Stimulated activated CD4-positive, alpha-beta T cell treated with anti-CD3 and anti-CD28 coated beads, Interleukin-2, amount 100 ng/mL, for 4 hours (primary cell): Measurements from ENCODE around the gene SORCS1.

ENCODE experiments used
- DNase-seq: peaks from one replicate; pipeline ENCODE4 v3.0.0-alpha.2; 2020; ENCODE audit warnings: low read depth

The SORCS1 gene

GRCh38 chr10:107163881-107164861 lies at the start of gene SORCS1:
Gene SORCS1, minus strand, starts transcription at chr10:107164706.
- DNase-seq: no peak

- no peak for DNase-seq
Measured at GRCh38 chr10:107214261-107214660, 49.8 kb upstream of the SORCS1 start.

GRCh38 chr10:107213861-107214260 lies 49.4 kb upstream of the SORCS1 start:
- no peak for DNase-seq

- no peak for DNase-seq
Measured at GRCh38 chr10:107206833-107207232, 42.3 kb upstream of the SORCS1 start.

DNA sequence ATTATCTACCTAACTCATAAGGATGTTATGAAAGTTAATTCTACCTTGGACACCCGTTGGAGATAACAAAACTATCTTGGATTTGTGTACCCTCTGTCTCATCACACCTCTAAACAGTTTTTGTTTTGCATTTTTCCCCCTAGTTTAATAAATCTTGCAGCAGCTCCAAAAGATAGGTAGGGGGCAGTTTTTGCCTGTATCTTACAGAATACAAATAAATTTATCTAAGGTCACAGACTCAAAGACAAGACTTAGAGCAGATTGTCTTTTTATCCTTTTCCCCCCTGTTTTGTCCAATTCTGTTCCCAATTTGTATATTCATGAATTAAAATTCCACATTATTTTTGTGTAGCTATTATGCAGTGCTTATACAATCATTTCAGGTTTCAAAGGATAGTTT lies 5.0 kb upstream of the SORCS1 start:
- no peak for DNase-seq

DNA sequence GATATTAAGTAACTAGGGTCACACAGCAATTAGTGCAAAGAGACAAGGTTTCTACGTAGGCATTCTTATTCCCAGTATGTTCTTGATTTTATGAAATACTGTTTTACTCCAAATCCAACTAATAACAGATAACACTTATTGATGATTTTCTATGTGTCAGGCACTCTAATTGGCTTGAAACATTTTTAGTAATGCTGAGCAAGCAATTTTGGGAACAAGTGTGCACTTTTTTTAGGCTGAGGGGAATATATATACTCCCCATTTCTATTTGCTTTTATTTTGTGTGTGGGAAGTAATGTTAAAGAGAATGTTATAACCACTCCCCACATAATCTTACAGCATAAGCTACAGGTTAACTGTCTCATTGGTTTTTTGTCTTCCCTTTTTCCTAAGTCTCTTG lies 4.2 kb upstream of the SORCS1 start:
- no peak for DNase-seq

DNA sequence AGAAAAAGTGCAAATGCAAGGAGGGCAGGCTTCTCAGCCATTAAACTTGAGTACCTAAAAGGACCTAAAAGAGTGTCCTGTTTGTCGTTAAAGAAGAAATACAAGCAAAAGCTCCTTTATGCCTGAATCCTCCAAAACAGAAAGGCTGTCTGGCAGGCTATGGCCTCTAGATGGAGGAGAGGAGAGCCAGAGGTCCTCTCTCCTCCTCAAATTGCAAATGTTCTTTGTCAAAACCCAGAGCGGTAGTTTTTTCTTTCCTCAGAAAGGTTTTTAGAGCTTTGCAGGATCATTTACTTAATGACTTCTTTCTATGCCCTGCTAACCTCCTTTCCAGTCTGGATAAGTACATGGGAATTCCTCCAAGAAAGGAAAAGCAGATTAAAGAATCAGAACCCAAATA lies 1.9 kb upstream of the SORCS1 start:
- DNase-seq: no peak

- DNase-seq: no peak
Measured at GRCh38 chr10:107164992-107165391, 486 bp upstream of the SORCS1 start.

GRCh38 chr10:107163076-107163855 lies 1.2 kb downstream of the SORCS1 start:
- DNase-seq: no peak

- no peak for DNase-seq
Measured at GRCh38 chr10:107160866-107161265, 3.6 kb downstream of the SORCS1 start.

DNA sequence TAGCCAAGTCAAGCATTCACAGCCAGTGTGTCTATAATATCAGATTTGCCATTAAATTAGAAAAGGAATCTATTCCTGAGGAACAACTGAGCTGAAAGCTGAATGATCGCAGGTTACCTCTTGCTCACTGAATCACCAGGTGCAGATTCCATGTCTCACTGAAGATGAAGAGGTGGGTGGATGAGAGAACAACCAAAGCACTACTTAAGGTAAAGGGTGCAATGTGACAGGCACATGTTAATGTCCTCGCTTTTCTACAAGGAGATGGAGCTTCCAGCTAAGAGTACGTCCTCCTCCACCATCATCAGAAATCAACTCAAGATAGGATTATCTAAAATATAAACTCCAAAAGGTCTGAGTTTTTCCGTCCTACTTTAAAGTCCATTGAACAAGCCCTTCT lies 4.6 kb downstream of the SORCS1 start:
- DNase-seq: no peak

GRCh38 chr10:107157071-107157470 lies 7.4 kb downstream of the SORCS1 start:
- no peak for DNase-seq

DNA sequence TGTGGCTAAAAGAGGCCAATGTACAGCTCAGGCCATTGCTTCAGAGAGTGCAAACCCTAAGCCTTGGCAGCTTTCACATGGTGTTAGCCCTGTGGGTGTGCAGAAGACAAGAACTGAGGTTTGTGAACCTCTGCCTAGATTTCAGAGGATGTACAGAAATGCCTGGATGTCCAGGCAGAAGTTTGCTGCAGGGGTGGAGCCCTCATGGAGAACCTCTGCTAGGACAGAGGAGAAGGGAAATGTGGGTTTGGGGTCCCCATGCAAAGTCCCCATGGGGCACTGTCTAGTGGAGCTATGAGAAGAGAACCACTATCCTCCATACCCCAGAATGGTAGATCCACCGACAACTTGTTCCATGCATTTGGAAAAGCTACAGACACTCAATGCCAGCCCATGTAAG lies 12.4 kb downstream of the SORCS1 start:
- no peak for DNase-seq

- no peak for DNase-seq
Measured at GRCh38 chr10:107148906-107149305, 15.6 kb downstream of the SORCS1 start.

DNA sequence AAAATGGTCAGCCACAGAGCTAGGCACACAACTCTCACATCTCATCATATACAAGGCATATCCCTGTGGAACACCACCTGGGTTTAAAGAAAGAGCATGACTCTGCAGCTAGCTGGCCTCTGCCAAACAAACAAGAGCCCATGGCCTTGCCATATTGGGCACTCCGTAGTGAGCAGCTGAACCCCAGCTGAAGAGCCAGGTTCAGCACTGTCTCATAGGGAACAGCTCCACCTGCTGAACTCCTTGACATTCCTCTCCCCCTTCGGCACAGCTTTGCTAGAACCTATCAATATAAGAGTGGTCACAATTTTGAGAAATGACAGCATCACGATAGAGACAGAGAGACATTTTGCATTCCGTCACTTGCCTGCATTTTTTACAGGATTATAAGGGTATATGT lies 20.0 kb downstream of the SORCS1 start:
- DNase-seq: no peak

DNA sequence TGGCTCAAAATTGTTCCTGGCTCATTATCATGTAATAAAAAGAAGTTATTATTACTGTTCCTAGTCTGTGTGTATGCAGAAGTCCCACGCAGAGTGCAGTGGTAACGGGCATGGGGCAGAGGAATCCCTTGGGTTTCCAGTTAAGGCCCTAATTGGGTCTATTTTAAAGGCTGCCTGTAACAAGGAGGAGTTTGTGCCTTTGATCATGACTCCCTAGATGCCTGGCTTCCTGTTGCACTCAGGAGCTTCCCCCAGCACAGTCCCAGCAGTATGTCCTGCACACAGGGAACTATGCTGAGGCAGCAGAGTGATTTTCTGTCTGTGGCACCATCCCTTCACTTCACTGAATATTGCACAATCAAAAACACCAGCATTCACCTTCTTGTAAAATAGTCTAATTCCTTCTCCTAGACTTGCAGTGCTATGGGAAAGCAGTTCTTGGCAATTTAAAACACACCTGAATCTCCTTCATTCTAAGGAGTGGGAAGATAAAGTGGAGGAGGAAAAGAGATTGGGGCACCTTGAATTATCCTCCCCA lies 22.9 kb downstream of the SORCS1 start:
- no peak for DNase-seq

DNA sequence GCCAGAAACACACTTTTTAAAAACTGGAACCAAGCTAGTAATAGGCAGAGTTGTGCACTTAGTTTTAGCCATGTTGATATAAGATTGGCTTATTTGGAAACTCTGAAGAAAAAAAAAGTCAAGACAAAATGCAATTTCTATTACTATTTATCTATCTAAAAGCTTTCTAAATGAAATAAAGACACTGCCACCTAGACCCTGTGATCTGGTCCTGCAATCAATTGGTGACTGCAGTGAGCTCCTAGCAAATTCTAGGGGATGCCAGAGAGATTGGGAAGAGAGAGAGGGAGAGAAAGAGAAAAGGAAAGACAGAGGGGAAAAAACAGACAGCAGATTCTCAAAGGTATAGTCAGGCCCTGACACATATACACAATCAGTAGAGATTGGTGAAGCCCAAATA lies 25.3 kb downstream of the SORCS1 start:
- no peak for DNase-seq

- DNase-seq: no peak
Measured at GRCh38 chr10:107133656-107134055, 30.9 kb downstream of the SORCS1 start.

DNA sequence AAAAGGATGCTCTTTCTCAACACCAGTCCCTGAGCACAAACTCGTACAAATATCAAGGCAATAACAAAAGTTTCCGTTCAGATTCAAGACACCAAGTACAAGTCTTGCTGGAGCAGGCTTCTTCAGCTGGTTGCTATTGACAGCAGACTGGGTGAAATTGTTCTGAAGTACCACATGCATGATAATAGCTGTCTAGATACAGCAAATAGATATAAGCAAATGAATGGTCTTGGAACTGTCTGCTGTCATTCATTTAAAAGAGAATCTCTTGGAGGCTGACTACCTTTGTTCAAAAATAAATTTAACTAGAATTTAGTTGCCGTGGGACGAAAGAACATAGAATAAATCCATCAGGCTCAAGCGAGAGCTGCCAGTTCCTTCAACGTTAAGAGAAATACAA lies 35.5 kb downstream of the SORCS1 start:
- DNase-seq: no peak

- DNase-seq: no peak
Measured at GRCh38 chr10:107126512-107127065, 37.9 kb downstream of the SORCS1 start.

GRCh38 chr10:107122703-107123102 lies 41.8 kb downstream of the SORCS1 start:
- DNase-seq: no peak

DNA sequence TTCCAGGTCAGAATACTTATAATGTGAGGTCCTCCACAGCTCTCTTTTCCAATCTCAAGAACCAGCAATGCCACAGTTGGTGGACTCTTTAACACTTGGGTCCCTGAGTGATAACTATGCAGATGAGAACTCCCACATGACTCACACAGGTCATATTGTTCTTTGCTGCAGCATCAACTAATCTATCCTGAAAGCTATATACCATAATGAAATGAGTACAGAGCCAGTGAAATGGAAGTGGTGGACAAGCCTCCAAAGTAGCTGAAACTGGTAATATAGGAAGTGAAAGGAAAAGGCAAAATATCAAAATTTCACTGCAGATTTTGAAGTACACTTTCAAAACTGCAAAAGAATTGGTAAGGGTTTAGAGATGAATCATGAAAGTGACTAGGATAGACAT lies 45.6 kb downstream of the SORCS1 start:
- DNase-seq: no peak
